IMR-90 (cell line): ENCODE measurements around the gene URB1. TPM values are rescaled to one million over a fixed set of nuclear protein-coding genes. Genes with fewer than 3 reads are reported as not detected.

ENCODE experiments used
- ATAC-seq: fragments of 200-7000 bp; cut with Tn5 transposase; 2 replicates; pipeline ENCODE4 v1.9.1; 2020; ENCODE audit warnings: low read depth, mild to moderate bottlenecking, moderate library complexity
- BruUV-seq: library from RNA; stranded (reverse); fragments of 400-500 nt; replicated peaks from 2 replicates; lab custom pipeline; 2021; lab: Mats Ljungman, UMichigan
- CTCF ChIA-PET: fragments of 300-600 bp; formaldehyde crosslinking; extraction: SDS; loops from one replicate; lab custom pipeline; 2021; ENCODE audit warnings: antibody characterized with exemption; lab: Yijun Ruan, JAX
- POLR2A ChIA-PET: fragments of 300-600 bp; sonication (Branson Sonifier 250); formaldehyde crosslinking; loops from one replicate; lab custom pipeline; 2022; ENCODE audit warnings: antibody characterized with exemption; ENCODE audit not compliant: unreplicated experiment; lab: Charles Lee
- DNase-seq: peaks from one replicate; pipeline ENCODE4 v3.0.0; 2013
- H2AFZ ChIP-seq: replicated peaks from 2 replicates; pipeline ENCODE3; 2013; ENCODE audit warnings: low read length, mild to moderate bottlenecking; ENCODE audit not compliant: poor library complexity
- H2AK5ac ChIP-seq: 2 replicates; pipeline ENCODE4 v1.6.1; 2013; ENCODE audit warnings: low read depth, low read length, inconsistent platforms
- H2AK9ac ChIP-seq: replicated peaks from 2 replicates; pipeline ENCODE3; 2013; ENCODE audit warnings: mild to moderate bottlenecking, low read depth, low read length, moderate library complexity; ENCODE audit not compliant: poor library complexity
- H2BK120ac ChIP-seq: 2 replicates; pipeline ENCODE4 v1.6.1; 2013; ENCODE audit warnings: low read depth, low read length, inconsistent platforms
- H2BK15ac ChIP-seq: 3 replicates; pipeline ENCODE4 v1.6.1; 2013; ENCODE audit warnings: low read depth, low read length, inconsistent platforms
- H2BK20ac ChIP-seq: 2 replicates; pipeline ENCODE4 v1.6.1; 2013; ENCODE audit warnings: low read depth, mild to moderate bottlenecking, inconsistent platforms, low read length, moderate library complexity
- H2BK5ac ChIP-seq: 2 replicates; pipeline ENCODE4 v1.6.1; 2013; ENCODE audit warnings: mild to moderate bottlenecking, low read depth, low read length, inconsistent platforms; ENCODE audit not compliant: poor library complexity, severe bottlenecking
- H3K14ac ChIP-seq: replicated peaks from 2 replicates; pipeline ENCODE4 v1.6.1; 2013; ENCODE audit warnings: low read depth, low read length, inconsistent platforms
- H3K18ac ChIP-seq: 2 replicates; pipeline ENCODE4 v1.6.1; 2013; ENCODE audit warnings: low read depth, low read length, control low read depth
- H3K23ac ChIP-seq: 2 replicates; pipeline ENCODE4 v1.6.1; 2013; ENCODE audit warnings: low read depth, low read length, inconsistent platforms
- H3K27ac ChIP-seq: 2 replicates; pipeline ENCODE4 v1.5.1; 2013; ENCODE audit warnings: mild to moderate bottlenecking, control low read depth, low read length; ENCODE audit not compliant: insufficient read depth
- H3K27me3 ChIP-seq: 2 replicates; pipeline ENCODE4 v1.6.1; 2013; ENCODE audit warnings: low read length; ENCODE audit not compliant: control insufficient read depth, insufficient read depth
- H3K36me3 ChIP-seq: 2 replicates; pipeline ENCODE4 v1.6.1; 2013; ENCODE audit warnings: low read length, mixed read lengths; ENCODE audit not compliant: control insufficient read depth, insufficient read depth
- H3K4ac ChIP-seq: 2 replicates; pipeline ENCODE4 v1.6.1; 2013; ENCODE audit warnings: low read depth, low read length, inconsistent platforms
- H3K4me1 ChIP-seq: 2 replicates; pipeline ENCODE4 v1.6.1; 2013; ENCODE audit warnings: low read length, mixed read lengths; ENCODE audit not compliant: control insufficient read depth, insufficient read depth
- H3K4me2 ChIP-seq: 2 replicates; pipeline ENCODE4 v1.6.1; 2013; ENCODE audit warnings: low read depth, mild to moderate bottlenecking, control low read depth, low read length, moderate library complexity
- H3K4me3 ChIP-seq: 2 replicates; pipeline ENCODE4 v1.5.1; 2013; ENCODE audit warnings: low read depth, mild to moderate bottlenecking, control low read depth, low read length, moderate library complexity; ENCODE audit not compliant: insufficient read depth
- H3K56ac ChIP-seq: 2 replicates; pipeline ENCODE4 v1.6.1; 2013; ENCODE audit warnings: low read length, inconsistent platforms; ENCODE audit not compliant: insufficient read depth; ENCODE audit errors: extremely low read depth
- H3K79me1 ChIP-seq, 2 experiments: 2 replicates each; pipeline ENCODE4 v1.6.1; 2013; ENCODE audit warnings: low read length in 2 of 2, inconsistent platforms in 1 of 2, low read depth in 1 of 2
- H3K9ac ChIP-seq: 2 replicates; pipeline ENCODE4 v1.6.1; 2013; ENCODE audit warnings: low read depth, low read length, control low read depth
- H3K9me1 ChIP-seq: 2 replicates; pipeline ENCODE4 v1.6.1; 2013; ENCODE audit warnings: low read length, inconsistent platforms; ENCODE audit not compliant: insufficient read depth
- H3K9me3 ChIP-seq: 2 replicates; pipeline ENCODE4 v1.6.1; 2013; ENCODE audit warnings: low read length; ENCODE audit not compliant: control insufficient read depth, insufficient read depth
- H4K20me1 ChIP-seq: 2 replicates; pipeline ENCODE4 v1.6.1; 2013; ENCODE audit warnings: low read length, inconsistent platforms; ENCODE audit not compliant: insufficient read depth
- H4K5ac ChIP-seq: 2 replicates; pipeline ENCODE4 v1.6.1; 2013; ENCODE audit warnings: mild to moderate bottlenecking, low read depth, low read length, control low read depth
- H4K8ac ChIP-seq, 2 experiments: 2 replicates each; pipeline ENCODE4 v1.6.1; 2013; ENCODE audit warnings: low read depth in 2 of 2, low read length in 2 of 2, control low read depth in 1 of 2, inconsistent platforms in 1 of 2
- H4K91ac ChIP-seq: 2 replicates; pipeline ENCODE4 v1.6.1; 2013; ENCODE audit warnings: low read depth, low read length, inconsistent platforms; ENCODE audit not compliant: insufficient read depth
- BHLHE40 ChIP-seq: fragments of 150-350 bp; IDR thresholded peaks from 2 replicates; pipeline ENCODE4 v1.6.1; 2016; ENCODE audit warnings: mild to moderate bottlenecking, low read depth, low read length
- CEBPB ChIP-seq: IDR thresholded peaks from 2 replicates; pipeline ENCODE4 v1.6.1; 2012; ENCODE audit warnings: low read depth, low read length, improper control_type of control experiment
- CHD1 ChIP-seq: IDR thresholded peaks from 2 replicates; pipeline ENCODE4 v1.6.1; 2012; ENCODE audit warnings: low read depth, low read length, improper control_type of control experiment
- CTCF ChIP-seq: conservative IDR thresholded peaks from 2 replicates; pipeline ENCODE4 v1.5.1; 2012; ENCODE audit warnings: mild to moderate bottlenecking, low read depth, low read length, improper control_type of control experiment
- FOS ChIP-seq: fragments of 150-350 bp; IDR thresholded peaks from 2 replicates; pipeline ENCODE4 v1.6.1; 2016; ENCODE audit warnings: low read depth, low read length
- MAFK ChIP-seq: IDR thresholded peaks from 2 replicates; pipeline ENCODE4 v1.6.1; 2012; ENCODE audit warnings: low read depth, low read length, improper control_type of control experiment
- MAZ ChIP-seq: IDR thresholded peaks from 2 replicates; pipeline ENCODE4 v1.6.1; 2012; ENCODE audit warnings: low read depth, mild to moderate bottlenecking, low read length, improper control_type of control experiment, moderate library complexity, borderline replicate concordance
- MXI1 ChIP-seq: IDR thresholded peaks from 2 replicates; pipeline ENCODE4 v1.6.1; 2012; ENCODE audit warnings: low read depth, mild to moderate bottlenecking, low read length, moderate library complexity, borderline replicate concordance
- NFE2L2 ChIP-seq: fragments of 150-350 bp; IDR thresholded peaks from 2 replicates; pipeline ENCODE4 v1.6.1; 2016; ENCODE audit warnings: low read depth, mild to moderate bottlenecking, low read length
- POLR2A ChIP-seq: IDR thresholded peaks from 2 replicates; pipeline ENCODE4 v1.6.1; 2012; ENCODE audit warnings: mild to moderate bottlenecking, low read depth, low read length
- RAD21 ChIP-seq: IDR thresholded peaks from 2 replicates; pipeline ENCODE4 v1.6.1; 2012; ENCODE audit warnings: low read length, improper control_type of control experiment
- RCOR1 ChIP-seq: IDR thresholded peaks from 2 replicates; pipeline ENCODE4 v1.6.1; 2012; ENCODE audit warnings: mild to moderate bottlenecking, low read length, improper control_type of control experiment; ENCODE audit not compliant: insufficient replicate concordance
- RFX5 ChIP-seq: IDR thresholded peaks from 2 replicates; pipeline ENCODE4 v1.8.0; 2012; ENCODE audit warnings: low read depth, mild to moderate bottlenecking, low read length, moderate library complexity
- SMC3 ChIP-seq: fragments of 150-350 bp; IDR thresholded peaks from 2 replicates; pipeline ENCODE4 v1.6.1; 2016; ENCODE audit warnings: low read depth, mild to moderate bottlenecking, antibody characterized with exemption, low read length, moderate library complexity
- WGBS, 2 experiments: methylation state at CpG; one replicate each; pipeline versions ENCODE4 v1.1.5 to v1.1.7; 2013; ENCODE audit warnings: missing lambda C conversion rate in 2 of 2; ENCODE audit not compliant: insufficient read length in 1 of 2; ENCODE audit errors: extremely low coverage in 2 of 2; 5-methylcytosine and 5-hydroxymethylcytosine counted together
- dilution Hi-C: fragments of 300-500 bp; cut with HindIII; formaldehyde crosslinking; loops from one replicate; pipeline ENCODE4 v1.14.3; 2018; ENCODE audit warnings: low sequenced_read_pairs; ENCODE audit not compliant: unreplicated experiment
- in situ Hi-C: fragments of 300-500 bp; cut with MboI; formaldehyde crosslinking; loops from 3 replicates; pipeline ENCODE4 v1.14.3; 2019; ENCODE audit warnings: low sequenced_read_pairs, inconsistent platforms, mixed read lengths
- intact Hi-C: fragments of 100-400 bp; cut with micrococcal nuclease; formaldehyde crosslinking; loops from 2 replicates; pipeline ENCODE4 v1.10.0; 2022
- polyA plus RNA-seq, 3 experiments: library from polyadenylated mRNA; depleted of rRNA; stranded (reverse); fragments of >200 nt; gene quantifications; 2 replicates each; pipeline ENCODE4 v1.2.3, GENCODE V29; 2012; ENCODE audit warnings: low replicate concordance in 1 of 3
- total RNA-seq: library from RNA; depleted of rRNA; stranded (reverse); fragments of >200 nt; gene quantifications from 2 replicates; pipeline ENCODE4 v1.2.3, GENCODE V29; 2012
- TF ChIP-seq, protein P1 (sequence below): fragments of 150-350 bp; IDR thresholded peaks from 2 replicates; pipeline ENCODE4 v1.6.1; 2016; ENCODE audit warnings: low read depth, mild to moderate bottlenecking, low read length, moderate library complexity, borderline replicate concordance
- TF ChIP-seq, protein P2 (sequence below): fragments of 150-350 bp; IDR thresholded peaks from 2 replicates; pipeline ENCODE4 v1.6.1; 2017; ENCODE audit warnings: mild to moderate bottlenecking, antibody characterized with exemption, low read length, low read depth

Gene URB1
- total and polyA plus RNA-seq, 2 of the 4 experiments (the other 2 are of a cell fraction) = 9.2 to 12.7 TPM

- H2AK5ac ChIP-seq = no peak overlapping the region; the same call in 1 of the 2 replicates
- DNase-seq (peak; percentile 64), ATAC-seq (peak; percentile 30; the same call in 1 of the 2 replicates)
- no peaks in the 10 kb centered on the region for H3K9me3 ChIP-seq
- dilution Hi-C loops = no loop called here
- H3K4ac ChIP-seq = peak overlapping the region; percentile 31; the same call in 1 of the 2 replicates
- peak overlapping the region; percentile 22; the same call in 1 of the 2 replicates for H3K27ac ChIP-seq
- intact Hi-C loops = loop anchor here (1.0 kb wide), 1 partner anchor 273 kb away; no protein-coding TSS in a partner anchor
- H3K23ac ChIP-seq = no peak overlapping the region
- in situ Hi-C loops = no loop called here
- no peak overlapping the region for H3K4me2 ChIP-seq
- peak overlapping the region; percentile 24 for H2BK5ac ChIP-seq
- H4K20me1 ChIP-seq = no peaks in the 10 kb centered on the region; the same call in 1 of the 2 replicates
- TF ChIP-seq MXI1 (no peak), CTCF (no peak), SMC3 (no peak), FOS (no peak), RFX5 (no peak), CEBPB (no peak), NFE2L2 (no peak), MAFK (no peak), CHD1 (no peak), RCOR1 (no peak), RAD21 (no peak), POLR2A (no peak), MAZ (no peak), BHLHE40 (no peak)
- TF ChIP-seq, protein P1, sequence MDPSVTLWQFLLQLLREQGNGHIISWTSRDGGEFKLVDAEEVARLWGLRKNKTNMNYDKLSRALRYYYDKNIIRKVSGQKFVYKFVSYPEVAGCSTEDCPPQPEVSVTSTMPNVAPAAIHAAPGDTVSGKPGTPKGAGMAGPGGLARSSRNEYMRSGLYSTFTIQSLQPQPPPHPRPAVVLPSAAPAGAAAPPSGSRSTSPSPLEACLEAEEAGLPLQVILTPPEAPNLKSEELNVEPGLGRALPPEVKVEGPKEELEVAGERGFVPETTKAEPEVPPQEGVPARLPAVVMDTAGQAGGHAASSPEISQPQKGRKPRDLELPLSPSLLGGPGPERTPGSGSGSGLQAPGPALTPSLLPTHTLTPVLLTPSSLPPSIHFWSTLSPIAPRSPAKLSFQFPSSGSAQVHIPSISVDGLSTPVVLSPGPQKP = no peak
- TF ChIP-seq, protein P2, sequence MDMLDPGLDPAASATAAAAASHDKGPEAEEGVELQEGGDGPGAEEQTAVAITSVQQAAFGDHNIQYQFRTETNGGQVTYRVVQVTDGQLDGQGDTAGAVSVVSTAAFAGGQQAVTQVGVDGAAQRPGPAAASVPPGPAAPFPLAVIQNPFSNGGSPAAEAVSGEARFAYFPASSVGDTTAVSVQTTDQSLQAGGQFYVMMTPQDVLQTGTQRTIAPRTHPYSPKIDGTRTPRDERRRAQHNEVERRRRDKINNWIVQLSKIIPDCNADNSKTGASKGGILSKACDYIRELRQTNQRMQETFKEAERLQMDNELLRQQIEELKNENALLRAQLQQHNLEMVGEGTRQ = no peak
- H3K27me3 ChIP-seq = no peaks in the 10 kb centered on the region
- H3K9me1 ChIP-seq = peaks cover 10% of the 10 kb centered on the region
- CTCF ChIA-PET = no interaction called here
- H4K5ac ChIP-seq = no peak overlapping the region
- H2BK15ac ChIP-seq = no peak overlapping the region; the same call in 2 of the 3 replicates
- BruUV-seq = no TSS peak
- no peak overlapping the region for H4K91ac ChIP-seq
- no peak overlapping the region; a peak in 1 of 4 replicates for H4K8ac ChIP-seq
- WGBS, 2 experiments = no CpG with 5 or more reads among the region's 3 CpGs
- POLR2A ChIA-PET = no interaction called here
- H3K4me1 ChIP-seq = peaks cover 9% of the 10 kb centered on the region
- peak overlapping the region; percentile 70 for H2AK9ac ChIP-seq
- no peak overlapping the region for H3K18ac ChIP-seq
- peaks cover 38% of the 10 kb centered on the region for H3K36me3 ChIP-seq
- H3K79me1 ChIP-seq = peaks cover 6 to 26% of the 10 kb centered on the region in 2 experiments; a peak in 3 of 4 replicates
- no peak overlapping the region for H3K9ac ChIP-seq
- peak overlapping the region; percentile 25; the same call in 1 of the 2 replicates for H3K14ac ChIP-seq
- no peak overlapping the region for H2AFZ ChIP-seq
- H2BK20ac ChIP-seq = no peak overlapping the region
- H2BK120ac ChIP-seq = 0 out of 2 replicates have a peak overlapping the region, but pooled peaks have one; percentile 63
- no peak overlapping the region for H3K56ac ChIP-seq
- H3K4me3 ChIP-seq = no peak overlapping the region
These were observed 64.2 kb downstream of the URB1 start for GRCh38 chr21:32328595-32328994.
